ENCODE data around the gene PTPRU. TPM values are rescaled to one million over a fixed set of nuclear protein-coding genes. Genes with fewer than 3 reads are reported as not detected.

PTPRU gene
- total RNA-seq, 1 donor from 2014 or later: 92.5 TPM

GRCh38 chr1:29258976-29259801 lies 22.9 kb downstream of the PTPRU start:
- H3K36me3 Mint-ChIP-seq (ENCODE audit: unreplicated experiment): no peaks in the 10 kb centered on the region
- H3K9me3 Mint-ChIP-seq (ENCODE audit: unreplicated experiment): peaks cover 4% of the 10 kb centered on the region
- peaks cover 13% of the 10 kb centered on the region for H3K4me1 Mint-ChIP-seq (ENCODE audit: low read depth, unreplicated experiment)
- peaks cover 2% of the 10 kb centered on the region for H3K27me3 Mint-ChIP-seq (ENCODE audit: unreplicated experiment)
- DNase-seq: peak; percentile 48
- no peak for TF ChIP-seq CTCF (IDR thresholded peaks at IDR 0.05; ENCODE audit: partially characterized antibody, unreplicated experiment)
- peak overlapping the region; percentile 49 for H3K4me3 Mint-ChIP-seq (ENCODE audit: unreplicated experiment)
- H3K27ac Mint-ChIP-seq (ENCODE audit: unreplicated experiment): peak overlapping the region; percentile 6

GRCh38 chr1:29259802-29260441 lies 23.6 kb downstream of the PTPRU start:
- TF ChIP-seq CTCF (IDR thresholded peaks at IDR 0.05; ENCODE audit: partially characterized antibody, unreplicated experiment): no peak
- H3K9me3 Mint-ChIP-seq (ENCODE audit: unreplicated experiment): peaks cover 4% of the 10 kb centered on the region
- H3K27me3 Mint-ChIP-seq (ENCODE audit: unreplicated experiment): peaks cover 2% of the 10 kb centered on the region
- no peaks in the 10 kb centered on the region for H3K36me3 Mint-ChIP-seq (ENCODE audit: unreplicated experiment)
- DNase-seq: peak; percentile 69
- no peak overlapping the region for H3K27ac Mint-ChIP-seq (ENCODE audit: unreplicated experiment)
- H3K4me3 Mint-ChIP-seq (ENCODE audit: unreplicated experiment): peak overlapping the region; percentile 81
- peaks cover 13% of the 10 kb centered on the region for H3K4me1 Mint-ChIP-seq (ENCODE audit: low read depth, unreplicated experiment)

- Mint-ChIP-seq H3K36me3 (ENCODE audit: unreplicated experiment) (no peaks in the 10 kb centered on the region), H3K4me3 (ENCODE audit: unreplicated experiment) (peak overlapping the region; percentile 81), H3K9me3 (ENCODE audit: unreplicated experiment) (peaks cover 4% of the 10 kb centered on the region), H3K4me1 (ENCODE audit: low read depth, unreplicated experiment) (peaks cover 13% of the 10 kb centered on the region), H3K27ac (ENCODE audit: unreplicated experiment) (no peak overlapping the region), H3K27me3 (ENCODE audit: unreplicated experiment) (peaks cover 4% of the 10 kb centered on the region)
- DNase-seq: no peak
- no peak for TF ChIP-seq CTCF (IDR thresholded peaks at IDR 0.05; ENCODE audit: partially characterized antibody, unreplicated experiment)
These were observed 24.2 kb downstream of the PTPRU start for GRCh38 chr1:29260531-29260930.

GRCh38 chr1:29264773-29265389 lies 28.6 kb downstream of the PTPRU start:
- no peak for TF ChIP-seq CTCF (IDR thresholded peaks at IDR 0.05; ENCODE audit: partially characterized antibody, unreplicated experiment)
- Mint-ChIP-seq H3K9me3 (ENCODE audit: unreplicated experiment) (peaks cover 2% of the 10 kb centered on the region), H3K27me3 (ENCODE audit: unreplicated experiment) (peaks cover 5% of the 10 kb centered on the region), H3K4me1 (ENCODE audit: low read depth, unreplicated experiment) (peaks cover 11% of the 10 kb centered on the region), H3K27ac (ENCODE audit: unreplicated experiment) (no peak overlapping the region), H3K36me3 (ENCODE audit: unreplicated experiment) (no peaks in the 10 kb centered on the region), H3K4me3 (ENCODE audit: unreplicated experiment) (no peak overlapping the region)
- no peak for DNase-seq
